Glutamatergic neuron (in vitro differentiated cells): ENCODE data around the gene TMEM185B. TPM values are rescaled to one million over a fixed set of nuclear protein-coding genes. Genes with fewer than 3 reads are reported as not detected.

Experiments
- DNase-seq: peaks from one replicate; pipeline ENCODE4 v3.0.0; 2022
- H3K27ac Mint-ChIP-seq: one replicate; pipeline ENCODE4 v1.8.0; 2020; ENCODE audit warnings: mild to moderate bottlenecking, mixed read lengths, inconsistent platforms; ENCODE audit not compliant: unreplicated experiment
- H3K27me3 Mint-ChIP-seq: one replicate; pipeline ENCODE4 v1.8.0; 2020; ENCODE audit warnings: mild to moderate bottlenecking, moderate library complexity, mixed read lengths, inconsistent platforms; ENCODE audit not compliant: unreplicated experiment
- H3K36me3 Mint-ChIP-seq: one replicate; pipeline ENCODE4 v1.8.0; 2020; ENCODE audit warnings: mild to moderate bottlenecking, mixed read lengths, inconsistent platforms; ENCODE audit not compliant: unreplicated experiment
- H3K4me1 Mint-ChIP-seq: one replicate; pipeline ENCODE4 v1.8.0; 2020; ENCODE audit warnings: mild to moderate bottlenecking, low read depth, mixed read lengths, inconsistent platforms; ENCODE audit not compliant: unreplicated experiment
- H3K4me3 Mint-ChIP-seq: one replicate; pipeline ENCODE4 v1.8.0; 2020; ENCODE audit warnings: mild to moderate bottlenecking, mixed read lengths, inconsistent platforms; ENCODE audit not compliant: unreplicated experiment
- H3K9me3 Mint-ChIP-seq: one replicate; pipeline ENCODE4 v1.8.0; 2020; ENCODE audit warnings: mild to moderate bottlenecking, moderate library complexity, mixed read lengths, inconsistent platforms; ENCODE audit not compliant: unreplicated experiment
- total RNA-seq: library from RNA; stranded (reverse); fragmentation: NEBNext Ultra II Directional; extraction: Animal tissue kit (Norgen Biotek cat#: 25700); gene quantifications from one replicate; pipeline ENCODE4 v1.2.1, GENCODE V29; 2021; ENCODE audit not compliant: unreplicated experiment
- TF ChIP-seq, protein P1 (sequence below): fragments of 200-600 bp; sonication (generic); IDR thresholded peaks from one replicate; pipeline ENCODE4 v1.5.0; 2021; ENCODE audit not compliant: partially characterized antibody, unreplicated experiment

The TMEM185B gene
- total RNA-seq, 1 donor from 2014 or later = 12.3 TPM

DNA sequence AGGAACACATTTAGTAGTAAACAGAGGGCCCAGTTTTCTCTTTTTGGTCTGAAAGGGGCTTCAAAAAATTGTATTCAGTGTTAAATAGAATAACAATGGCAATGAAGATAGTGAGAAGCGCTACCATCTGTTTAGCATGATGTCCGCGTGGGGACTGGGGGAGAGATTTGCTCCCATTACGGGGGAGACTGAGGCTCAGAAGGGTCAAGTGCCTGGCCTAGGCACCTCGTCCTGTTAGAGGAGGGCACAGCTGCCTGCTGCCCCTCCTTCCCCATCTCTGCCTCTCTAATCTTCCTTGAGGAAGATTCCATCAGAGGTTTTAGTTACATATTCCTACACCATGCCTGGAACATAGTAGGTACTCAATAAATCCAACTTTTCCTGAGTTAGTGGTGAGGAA is 10.1 kb upstream of the TMEM185B start:
- Mint-ChIP-seq H3K4me3 (no peak overlapping the region), H3K27ac (no peak overlapping the region), H3K27me3 (peaks cover 10% of the 10 kb centered on the region), H3K4me1 (peaks cover 3% of the 10 kb centered on the region), H3K36me3 (no peaks in the 10 kb centered on the region), H3K9me3 (peaks cover 4% of the 10 kb centered on the region)
- no peak for DNase-seq
- TF ChIP-seq, protein P1, sequence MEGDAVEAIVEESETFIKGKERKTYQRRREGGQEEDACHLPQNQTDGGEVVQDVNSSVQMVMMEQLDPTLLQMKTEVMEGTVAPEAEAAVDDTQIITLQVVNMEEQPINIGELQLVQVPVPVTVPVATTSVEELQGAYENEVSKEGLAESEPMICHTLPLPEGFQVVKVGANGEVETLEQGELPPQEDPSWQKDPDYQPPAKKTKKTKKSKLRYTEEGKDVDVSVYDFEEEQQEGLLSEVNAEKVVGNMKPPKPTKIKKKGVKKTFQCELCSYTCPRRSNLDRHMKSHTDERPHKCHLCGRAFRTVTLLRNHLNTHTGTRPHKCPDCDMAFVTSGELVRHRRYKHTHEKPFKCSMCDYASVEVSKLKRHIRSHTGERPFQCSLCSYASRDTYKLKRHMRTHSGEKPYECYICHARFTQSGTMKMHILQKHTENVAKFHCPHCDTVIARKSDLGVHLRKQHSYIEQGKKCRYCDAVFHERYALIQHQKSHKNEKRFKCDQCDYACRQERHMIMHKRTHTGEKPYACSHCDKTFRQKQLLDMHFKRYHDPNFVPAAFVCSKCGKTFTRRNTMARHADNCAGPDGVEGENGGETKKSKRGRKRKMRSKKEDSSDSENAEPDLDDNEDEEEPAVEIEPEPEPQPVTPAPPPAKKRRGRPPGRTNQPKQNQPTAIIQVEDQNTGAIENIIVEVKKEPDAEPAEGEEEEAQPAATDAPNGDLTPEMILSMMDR = no peak

DNA sequence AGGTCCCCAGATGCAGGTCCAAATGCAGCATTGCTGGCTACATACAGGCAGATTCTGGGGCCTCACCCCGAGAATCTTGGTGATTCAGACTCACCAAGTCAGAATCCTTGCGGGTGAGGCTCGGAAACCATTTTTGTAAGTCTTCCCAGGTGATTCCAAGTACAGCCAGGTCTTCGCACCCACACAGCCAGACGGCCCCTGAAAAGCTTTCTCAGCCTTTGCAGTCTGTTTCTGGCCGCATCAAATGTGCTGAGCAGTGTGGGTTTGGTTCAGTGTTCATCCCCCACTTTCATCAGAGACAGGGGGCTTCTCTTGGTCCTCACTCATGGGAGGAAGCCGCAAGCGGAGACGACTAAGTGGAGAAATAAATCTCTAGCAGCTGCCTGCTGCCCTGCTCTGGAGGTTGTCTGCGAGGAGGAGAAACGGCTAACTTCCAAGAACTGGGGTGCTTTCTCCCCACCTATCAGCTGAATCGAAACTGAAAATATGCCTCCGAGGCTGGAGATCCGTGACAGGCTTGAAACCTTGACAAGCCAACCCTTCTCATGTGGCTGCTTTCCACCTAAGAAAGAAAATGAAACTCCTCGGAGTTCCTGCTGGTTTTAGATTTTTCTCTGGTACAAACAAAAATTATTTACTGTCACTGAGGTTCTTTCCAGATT is 8.9 kb upstream of the TMEM185B start:
- peaks cover 13% of the 10 kb centered on the region for H3K4me1 Mint-ChIP-seq
- peaks cover 4% of the 10 kb centered on the region for H3K9me3 Mint-ChIP-seq
- TF ChIP-seq, protein P1 = no peak
- H3K27me3 Mint-ChIP-seq = peaks cover 9% of the 10 kb centered on the region
- no peaks in the 10 kb centered on the region for H3K36me3 Mint-ChIP-seq
- no peak for DNase-seq
- no peak overlapping the region for H3K27ac Mint-ChIP-seq
- no peak overlapping the region for H3K4me3 Mint-ChIP-seq

DNA sequence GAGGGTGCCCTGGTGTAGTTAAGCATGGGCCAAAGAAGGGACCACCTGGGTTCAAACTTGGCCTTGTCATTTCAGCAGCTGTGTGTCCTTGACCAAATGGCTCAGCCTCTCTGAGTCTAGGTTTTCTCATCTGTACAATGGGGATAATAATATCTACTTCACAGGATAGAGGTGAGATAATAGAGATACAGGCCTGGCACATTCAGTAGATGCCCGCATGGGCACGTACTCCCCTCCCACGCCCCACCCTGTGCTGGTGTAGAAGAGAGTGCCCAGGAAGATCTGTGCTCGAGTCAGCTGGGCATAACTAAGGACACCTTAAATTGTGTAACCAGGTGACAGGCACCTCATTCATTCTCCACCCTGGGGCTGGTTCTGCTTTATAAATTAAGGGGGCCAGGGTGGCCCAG is 8.4 kb upstream of the TMEM185B start:
- TF ChIP-seq, protein P1 = no peak
- H3K4me3 Mint-ChIP-seq = no peak overlapping the region
- peaks cover 5% of the 10 kb centered on the region for H3K27me3 Mint-ChIP-seq
- H3K4me1 Mint-ChIP-seq = peaks cover 15% of the 10 kb centered on the region
- H3K27ac Mint-ChIP-seq = no peak overlapping the region
- no peak for DNase-seq
- H3K36me3 Mint-ChIP-seq = no peaks in the 10 kb centered on the region
- H3K9me3 Mint-ChIP-seq = peaks cover 5% of the 10 kb centered on the region

DNA sequence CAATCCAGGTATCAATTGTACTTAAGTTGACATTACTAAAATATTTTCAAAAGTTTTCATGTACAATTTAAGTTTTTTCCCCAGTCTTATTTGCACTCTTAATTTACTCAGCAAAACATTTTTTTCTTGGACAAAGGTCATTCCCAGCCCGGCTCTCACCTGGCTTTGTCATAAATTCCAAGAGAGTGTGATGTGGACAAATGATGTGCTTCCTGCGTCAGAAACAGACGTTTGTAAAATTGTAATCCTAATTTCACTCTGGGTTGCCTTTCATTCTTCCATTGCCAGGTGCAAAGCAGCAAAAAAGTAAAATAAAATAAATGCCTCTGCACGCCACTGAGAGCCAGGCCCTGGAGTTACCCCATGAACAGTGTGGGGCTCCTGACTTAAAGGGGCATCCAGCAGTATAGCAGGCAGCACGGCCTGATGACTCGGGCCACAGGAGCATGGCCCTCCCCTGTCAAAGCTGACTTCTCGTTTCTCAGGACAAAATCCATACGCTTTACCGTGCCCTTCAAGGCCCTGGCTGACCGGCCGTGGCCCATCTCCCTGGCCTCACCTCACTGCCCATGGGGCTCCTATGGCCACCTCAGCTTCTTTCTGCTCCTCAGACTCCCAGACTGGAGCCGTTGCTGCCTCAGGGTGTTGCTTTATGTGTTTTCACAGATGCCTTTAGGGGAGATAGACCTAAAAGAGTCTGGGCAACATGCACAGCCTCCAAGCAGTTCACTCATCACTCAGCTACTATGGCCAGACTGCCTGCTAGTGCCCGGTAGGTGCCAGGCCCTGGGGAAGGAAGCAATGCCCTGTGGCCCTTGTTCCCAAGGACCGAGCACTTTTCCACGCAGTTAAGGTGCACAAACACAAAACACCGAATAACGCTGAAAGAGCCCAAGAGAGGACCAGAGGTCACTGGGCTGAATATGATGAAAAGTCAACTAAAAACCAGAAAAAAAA is 7.6 kb upstream of the TMEM185B start:
- peaks cover 6% of the 10 kb centered on the region for H3K9me3 Mint-ChIP-seq
- TF ChIP-seq, protein P1 = no peak

More for the DNA sequence above, 7.6 kb upstream of the TMEM185B start:
- H3K4me1 Mint-ChIP-seq = peaks cover 15% of the 10 kb centered on the region
- no peaks in the 10 kb centered on the region for H3K36me3 Mint-ChIP-seq
- no peak for DNase-seq
- H3K27ac Mint-ChIP-seq = no peak overlapping the region
- peaks cover 5% of the 10 kb centered on the region for H3K27me3 Mint-ChIP-seq
- H3K4me3 Mint-ChIP-seq = no peak overlapping the region
